HEK293T (cell line): ENCODE measurements around the gene KLC3.

Source experiments
- FOXM1 ChIP-seq: fragments of 450-650 bp; IDR thresholded peaks from 2 replicates; pipeline ENCODE4 v1.6.1; 2017; ENCODE audit warnings: mild to moderate bottlenecking, borderline replicate concordance
- HDGF ChIP-seq: fragments of 450-650 bp; IDR thresholded peaks from 2 replicates; pipeline ENCODE4 v1.6.1; 2017; ENCODE audit warnings: antibody characterized with exemption, borderline replicate concordance
- SP1 ChIP-seq: fragments of 450-650 bp; IDR thresholded peaks from 2 replicates; pipeline ENCODE4 v1.6.1; 2017
- SUZ12 ChIP-seq: fragments of 450-650 bp; IDR thresholded peaks from 2 replicates; pipeline ENCODE4 v1.6.1; 2016; ENCODE audit warnings: mild to moderate bottlenecking
- TARDBP ChIP-seq: fragments of 450-650 bp; IDR thresholded peaks from 2 replicates; pipeline ENCODE4 v1.6.1; 2016
- ZNF384 ChIP-seq: fragments of 450-650 bp; IDR thresholded peaks from 2 replicates; pipeline ENCODE4 v1.6.1; 2016

GRCh38 chr19:45350477-45351058 lies 10.0 kb downstream of the KLC3 start:
- no peak for TF ChIP-seq SUZ12
- TF ChIP-seq ZNF384: no peak
- TF ChIP-seq TARDBP: no peak
- TF ChIP-seq SP1: no peak
- TF ChIP-seq HDGF: no peak
- TF ChIP-seq FOXM1: no peak
